Neural cell (in vitro differentiated cells): ENCODE measurements around the gene PPP1R18. TPM values are rescaled to one million over a fixed set of nuclear protein-coding genes. Genes with fewer than 3 reads are reported as not detected.
"Not testable (repeated sequence)": the region's sequence is repeated elsewhere in the genome, so short reads cannot be mapped to it uniquely, and the experiment has no call there.

Experiments
- H2AFZ ChIP-seq: fragments of 200-600, 300-800 bp; sonication (generic), shearing (Covaris generic); 2 replicates; pipeline ENCODE4 v1.6.0; 2014; ENCODE audit warnings: low read depth, mild to moderate bottlenecking, antibody characterized with exemption, low read length, moderate library complexity
- H3F3A ChIP-seq: fragments of 200-600 bp; shearing (Covaris generic); 2 replicates; pipeline ENCODE4 v1.6.1; 2016; ENCODE audit warnings: mild to moderate bottlenecking, moderate library complexity, mixed read lengths, antibody characterized with exemption, low read length; ENCODE audit not compliant: insufficient read depth, poor library complexity, severe bottlenecking
- H3K27ac ChIP-seq: fragments of 200-600, 300-800 bp; sonication (generic), shearing (Covaris generic); 2 replicates; pipeline ENCODE4 v1.5.1; 2014; ENCODE audit warnings: mild to moderate bottlenecking, low read length, moderate library complexity
- H3K27me3 ChIP-seq: fragments of 300-800, 200-600 bp; sonication (generic), shearing (Covaris generic); 2 replicates; pipeline ENCODE4 v1.6.0; 2014; ENCODE audit warnings: mild to moderate bottlenecking, low read depth, low read length, moderate library complexity; ENCODE audit not compliant: insufficient read depth
- H3K36me3 ChIP-seq: fragments of 300-800, 200-600 bp; sonication (generic), shearing (Covaris generic); 2 replicates; pipeline ENCODE4 v1.5.1; 2014; ENCODE audit warnings: mild to moderate bottlenecking, antibody characterized with exemption, low read length, moderate library complexity; ENCODE audit not compliant: insufficient read depth
- H3K4me2 ChIP-seq: fragments of 300-800, 200-600 bp; sonication (generic), shearing (Covaris generic); 2 replicates; pipeline ENCODE4 v1.6.0; 2014; ENCODE audit warnings: mild to moderate bottlenecking, low read length
- H3K4me3 ChIP-seq: fragments of 300-800, 200-600 bp; sonication (generic), shearing (Covaris generic); 2 replicates; pipeline ENCODE4 v1.5.1; 2014; ENCODE audit warnings: mild to moderate bottlenecking, low read length, moderate library complexity
- H3K79me2 ChIP-seq: fragments of 200-600 bp; shearing (Covaris generic); replicated peaks from 2 replicates; pipeline ENCODE4 v1.6.0; 2014; ENCODE audit warnings: mild to moderate bottlenecking, low read length, moderate library complexity; ENCODE audit not compliant: insufficient read depth
- H3K9ac ChIP-seq: fragments of 300-800, 200-600 bp; sonication (generic), shearing (Covaris generic); 2 replicates; pipeline ENCODE4 v1.6.1; 2016; ENCODE audit warnings: mild to moderate bottlenecking, low read length, mixed read lengths
- H3K9me2 ChIP-seq: fragments of 200-600 bp; shearing (Covaris generic); 2 replicates; pipeline ENCODE4 v1.6.1; 2016; ENCODE audit warnings: mild to moderate bottlenecking, low read length, mixed read lengths; ENCODE audit not compliant: insufficient read depth
- H3K9me3 ChIP-seq: fragments of 200-600, 300-800 bp; sonication (generic), shearing (Covaris generic); 2 replicates; pipeline ENCODE4 v1.6.1; 2016; ENCODE audit warnings: mild to moderate bottlenecking, mixed run types, low read length, moderate library complexity, mixed read lengths
- H4K20me1 ChIP-seq: fragments of 200-600 bp; shearing (Covaris generic); 2 replicates; pipeline ENCODE4 v1.6.1; 2016; ENCODE audit warnings: mild to moderate bottlenecking, mixed run types; ENCODE audit not compliant: insufficient read depth
- MXI1 ChIP-seq: fragments of 450-650 bp; conservative IDR thresholded peaks from 2 replicates; pipeline ENCODE4 v1.6.1; 2014; ENCODE audit warnings: antibody characterized with exemption, mild to moderate bottlenecking; ENCODE audit not compliant: poor library complexity, severe bottlenecking
- POLR2AphosphoS5 ChIP-seq: IDR thresholded peaks from 2 replicates; pipeline ENCODE4 v1.6.1; 2012
- RAD21 ChIP-seq: fragments of 450-650 bp; conservative IDR thresholded peaks from 2 replicates; pipeline ENCODE4 v1.6.1; 2014; ENCODE audit warnings: antibody characterized with exemption, mild to moderate bottlenecking, moderate library complexity
- REST ChIP-seq: IDR thresholded peaks from 2 replicates; pipeline ENCODE4 v1.6.1; 2012; ENCODE audit warnings: borderline replicate concordance
- SMC3 ChIP-seq: fragments of 450-650 bp; conservative IDR thresholded peaks from 2 replicates; pipeline ENCODE4 v1.6.1; 2014; ENCODE audit warnings: antibody characterized with exemption, mild to moderate bottlenecking, moderate library complexity; ENCODE audit not compliant: poor library complexity
- TAF1 ChIP-seq: IDR thresholded peaks from 2 replicates; pipeline ENCODE4 v1.6.1; 2012; ENCODE audit warnings: low read depth
- polyA plus RNA-seq: library from polyadenylated mRNA; depleted of rRNA; stranded (reverse); fragments of >200 nt; gene quantifications from 2 replicates; pipeline ENCODE4 v1.2.3, GENCODE V29; 2014
- TF ChIP-seq, protein P1 (sequence below): fragments of 450-650 bp; IDR thresholded peaks from 2 replicates; pipeline ENCODE4 v1.5.1; 2014; ENCODE audit warnings: antibody characterized with exemption, mild to moderate bottlenecking, moderate library complexity; ENCODE audit not compliant: poor library complexity, severe bottlenecking

Gene PPP1R18
- polyA plus RNA-seq, 1 donor from 2014 or later = 50.6 TPM

GRCh38 chr6:30723843-30724741, 37.6 kb upstream of the PPP1R18 start:
- Histone ChIP-seq H3K79me2 (peaks cover 62% of the 10 kb centered on the region), H3F3A (peaks cover 17% of the 10 kb centered on the region), H4K20me1 (peaks cover 44% of the 10 kb centered on the region), H3K4me2 (peak overlapping the region; percentile 62), H3K4me3 (peak overlapping the region; percentile 99)
- not testable (repeated sequence) for H3K9me2 ChIP-seq, H3K27ac ChIP-seq, H3K27me3 ChIP-seq, H3K36me3 ChIP-seq, H2AFZ ChIP-seq, H3K9me3 ChIP-seq, H3K9ac ChIP-seq
- TF ChIP-seq, protein P1, sequence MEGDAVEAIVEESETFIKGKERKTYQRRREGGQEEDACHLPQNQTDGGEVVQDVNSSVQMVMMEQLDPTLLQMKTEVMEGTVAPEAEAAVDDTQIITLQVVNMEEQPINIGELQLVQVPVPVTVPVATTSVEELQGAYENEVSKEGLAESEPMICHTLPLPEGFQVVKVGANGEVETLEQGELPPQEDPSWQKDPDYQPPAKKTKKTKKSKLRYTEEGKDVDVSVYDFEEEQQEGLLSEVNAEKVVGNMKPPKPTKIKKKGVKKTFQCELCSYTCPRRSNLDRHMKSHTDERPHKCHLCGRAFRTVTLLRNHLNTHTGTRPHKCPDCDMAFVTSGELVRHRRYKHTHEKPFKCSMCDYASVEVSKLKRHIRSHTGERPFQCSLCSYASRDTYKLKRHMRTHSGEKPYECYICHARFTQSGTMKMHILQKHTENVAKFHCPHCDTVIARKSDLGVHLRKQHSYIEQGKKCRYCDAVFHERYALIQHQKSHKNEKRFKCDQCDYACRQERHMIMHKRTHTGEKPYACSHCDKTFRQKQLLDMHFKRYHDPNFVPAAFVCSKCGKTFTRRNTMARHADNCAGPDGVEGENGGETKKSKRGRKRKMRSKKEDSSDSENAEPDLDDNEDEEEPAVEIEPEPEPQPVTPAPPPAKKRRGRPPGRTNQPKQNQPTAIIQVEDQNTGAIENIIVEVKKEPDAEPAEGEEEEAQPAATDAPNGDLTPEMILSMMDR = peak; percentile 45

GRCh38 chr6:30723159-30723842, 36.9 kb upstream of the PPP1R18 start:
- H3K9me2 ChIP-seq, H3K9me3 ChIP-seq, H3K36me3 ChIP-seq, H3K27me3 ChIP-seq, H2AFZ ChIP-seq: not testable (repeated sequence)
- Histone ChIP-seq H3F3A (peaks cover 17% of the 10 kb centered on the region), H3K4me3 (peak overlapping the region; percentile 99), H3K27ac (peak overlapping the region; percentile 100), H3K79me2 (peaks cover 69% of the 10 kb centered on the region), H4K20me1 (peaks cover 44% of the 10 kb centered on the region), H3K9ac (peak overlapping the region; percentile 99), H3K4me2 (peak overlapping the region; percentile 93)

- TF ChIP-seq, protein P1 = peak; percentile 93
- TF ChIP-seq SMC3 (peak; percentile 80), REST (no peak), MXI1 (peak; percentile 47), TAF1 (no peak), RAD21 (peak; percentile 75), POLR2AphosphoS5 (peak; percentile 54)
- Histone ChIP-seq H3K9me2 (no peaks in the 10 kb centered on the region), H3K27ac (peak overlapping the region; percentile 100), H3K79me2 (peaks cover 74% of the 10 kb centered on the region), H3F3A (peaks cover 17% of the 10 kb centered on the region), H3K9me3 (no peaks in the 10 kb centered on the region), H3K4me3 (peak overlapping the region; percentile 99), H3K27me3 (no peaks in the 10 kb centered on the region), H3K36me3 (peaks cover 6% of the 10 kb centered on the region), H2AFZ (no peak overlapping the region), H3K9ac (peak overlapping the region; percentile 99), H4K20me1 (peaks cover 44% of the 10 kb centered on the region), H3K4me2 (peak overlapping the region; percentile 93)
These were observed 36.1 kb upstream of the PPP1R18 start for GRCh38 chr6:30722280-30723112.

GRCh38 chr6:30722025-30722279, 35.5 kb upstream of the PPP1R18 start:
- not testable (repeated sequence) for H3K9me3 ChIP-seq, H2AFZ ChIP-seq, H3K9me2 ChIP-seq, H3K36me3 ChIP-seq, H3K27me3 ChIP-seq
- peak overlapping the region; percentile 99 for H3K9ac ChIP-seq
- peaks cover 17% of the 10 kb centered on the region for H3F3A ChIP-seq
- peak overlapping the region; percentile 99 for H3K4me3 ChIP-seq
- peak overlapping the region; percentile 93 for H3K4me2 ChIP-seq
- peaks cover 70% of the 10 kb centered on the region for H3K79me2 ChIP-seq
- peak overlapping the region; percentile 100 for H3K27ac ChIP-seq
- peaks cover 44% of the 10 kb centered on the region for H4K20me1 ChIP-seq
